ENCODE results near the gene PCLO.
"Not testable (repeated sequence)": the region's sequence is repeated elsewhere in the genome, so short reads cannot be mapped to it uniquely, and the experiment has no call there.

The PCLO gene

DNA sequence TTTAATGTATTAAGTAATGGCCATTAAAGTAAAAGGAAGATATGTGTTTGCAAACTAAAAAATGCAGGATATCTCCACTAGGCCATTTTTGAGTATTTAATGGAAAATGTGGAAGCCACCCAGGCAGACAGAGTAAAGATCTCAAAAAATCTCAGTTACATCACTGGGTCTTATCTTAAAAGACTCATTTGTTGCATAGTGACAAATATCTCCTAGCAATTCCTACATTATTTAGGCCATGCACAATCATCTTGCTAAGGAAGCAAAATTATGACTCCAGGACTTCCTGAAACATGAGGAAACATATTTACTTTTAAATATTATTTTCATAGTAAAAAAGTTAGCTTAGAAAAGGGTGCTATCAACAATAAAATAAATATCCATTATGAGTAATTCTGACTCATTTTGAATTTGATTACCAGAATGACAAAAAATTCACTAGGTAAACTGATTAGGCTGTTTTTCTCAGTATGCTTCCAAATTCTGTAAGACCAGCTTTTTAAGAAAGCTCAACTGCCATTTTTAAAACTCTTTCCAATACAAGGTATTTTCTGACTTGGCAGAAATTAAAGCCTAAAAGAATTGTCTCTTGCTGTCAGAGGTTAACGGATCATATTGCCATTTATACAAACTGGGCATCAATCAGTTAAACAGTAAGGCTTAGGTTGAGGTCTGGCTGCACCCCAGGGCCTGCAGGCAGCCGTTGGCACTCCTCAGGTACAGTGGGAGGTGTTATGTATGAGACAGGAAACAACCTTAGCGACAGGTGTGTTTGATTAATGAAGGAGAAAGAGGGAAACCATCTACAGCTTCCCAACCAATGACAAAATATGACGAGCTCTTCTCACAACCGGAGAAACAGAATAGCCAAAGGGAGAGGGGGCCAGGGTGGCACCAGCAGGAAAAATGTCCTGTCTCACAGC lies 31.8 kb downstream of the PCLO start:
- DNase-seq: no peak

DNA sequence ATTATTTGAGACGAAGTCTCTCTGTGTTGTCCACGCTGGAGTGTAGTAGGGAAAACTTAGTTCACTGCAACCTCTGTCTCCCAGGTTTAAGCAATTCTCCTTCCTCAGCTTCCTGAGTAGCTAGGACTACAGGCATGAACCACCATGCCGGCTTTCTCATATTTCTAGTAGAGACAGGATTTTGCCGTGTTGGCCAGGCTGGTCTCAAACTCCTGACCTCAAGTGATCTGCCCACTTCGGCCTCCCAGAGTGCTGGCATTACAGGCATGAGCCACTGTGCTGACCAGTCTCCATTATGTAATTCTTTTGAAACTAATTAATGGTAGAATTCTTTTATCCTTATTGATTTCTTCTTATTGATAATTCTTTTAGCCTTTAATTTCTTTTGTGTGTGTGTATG lies 32.5 kb downstream of the PCLO start:
- no peak for DNase-seq

DNA sequence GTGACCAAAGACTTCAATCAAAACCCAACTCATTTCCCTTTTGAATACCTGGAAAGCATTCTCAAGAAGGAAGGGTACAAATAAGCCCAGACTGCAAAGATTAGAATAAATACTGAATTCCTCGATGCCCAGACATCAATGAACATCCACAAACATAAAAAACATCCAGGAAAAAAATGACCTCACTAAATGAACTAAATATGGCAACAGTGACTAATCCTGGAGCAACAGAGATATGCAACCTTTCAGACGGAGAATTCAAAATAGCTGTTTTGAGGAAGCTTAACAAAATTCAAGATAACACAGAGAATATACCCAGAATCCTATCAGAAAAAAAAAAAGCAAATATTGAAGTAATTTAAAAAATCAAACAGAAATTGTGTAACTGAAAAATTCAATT lies 43.2 kb downstream of the PCLO start:
- no peak for DNase-seq

DNA sequence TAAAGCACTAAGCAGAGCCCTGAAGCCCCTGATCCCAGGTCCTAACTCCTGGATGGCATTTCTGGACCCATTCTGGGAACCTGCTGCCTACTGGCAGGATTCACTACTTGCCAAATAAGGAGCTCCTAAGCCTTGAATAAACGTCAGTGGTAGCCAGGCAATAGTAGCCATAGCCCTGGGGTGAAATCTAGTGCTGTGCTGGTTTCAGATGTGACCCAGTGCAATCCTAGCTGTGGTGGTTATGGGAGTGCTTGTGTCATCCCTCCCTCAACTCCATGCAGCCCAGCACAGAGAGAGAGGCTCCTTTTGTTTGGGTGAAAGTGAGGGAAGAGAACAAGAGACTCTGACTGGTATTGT lies 43.7 kb downstream of the PCLO start:
- no peak for DNase-seq

- no peak for DNase-seq
These were observed 44.2 kb downstream of the PCLO start for GRCh38 chr7:83118347-83119025.

DNA sequence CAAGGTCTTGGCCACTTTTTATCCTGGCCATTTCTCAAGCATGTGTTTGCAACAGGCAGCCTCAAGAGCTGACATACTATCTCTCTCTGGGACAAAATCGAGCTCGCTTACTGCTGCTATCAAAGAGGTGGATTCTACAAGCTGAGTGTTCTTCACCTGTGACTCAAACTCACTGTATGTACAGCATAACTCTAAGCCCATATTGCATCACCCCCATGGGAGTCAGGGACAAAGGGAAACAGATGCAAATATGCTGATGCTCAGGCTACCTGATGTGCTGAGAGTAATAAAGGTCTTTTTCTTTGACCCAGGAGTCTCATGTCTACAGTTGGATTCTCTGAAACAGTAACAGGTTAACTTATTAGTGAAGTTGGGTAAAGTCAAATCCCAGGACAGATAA lies 45.2 kb downstream of the PCLO start:
- no peak for DNase-seq

DNA sequence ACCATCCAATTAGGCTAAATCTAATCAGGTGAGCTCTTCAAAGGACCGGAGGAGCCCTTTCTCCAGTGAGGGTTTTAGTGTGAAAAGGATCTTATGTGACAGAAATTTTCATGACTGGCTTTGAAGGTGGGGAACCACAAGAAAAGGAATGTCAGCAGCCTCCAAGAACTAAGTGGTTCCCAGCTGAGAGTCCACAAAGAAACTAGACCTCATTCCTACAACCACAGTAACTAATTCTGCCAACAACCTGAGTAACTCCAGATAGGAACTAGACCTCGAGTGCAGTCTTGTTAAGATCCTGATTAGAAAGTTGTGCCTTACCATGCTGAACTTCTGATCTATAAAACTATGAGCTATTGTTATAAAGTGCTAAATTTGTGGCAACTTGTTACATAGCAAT lies 51.3 kb downstream of the PCLO start:
- no peak for DNase-seq

DNA sequence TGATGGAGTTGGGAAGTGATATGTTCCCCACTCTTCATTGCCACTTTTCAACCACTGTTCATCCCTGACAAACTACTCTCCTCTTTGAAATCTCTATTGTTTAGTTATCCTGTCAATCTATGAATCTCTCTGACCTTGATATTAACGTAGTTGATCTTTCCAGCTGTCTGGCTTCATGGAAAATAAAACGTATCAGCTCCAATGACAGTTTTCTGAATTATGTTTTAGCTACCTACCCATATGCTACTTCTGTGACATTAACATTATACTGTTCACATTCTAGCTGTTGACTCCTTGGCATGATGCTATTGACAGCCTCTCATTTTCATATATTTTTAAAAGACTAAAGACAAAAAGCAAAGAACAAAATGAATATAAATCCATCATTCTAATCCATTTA lies 53.3 kb downstream of the PCLO start:
- DNase-seq: no peak

DNA sequence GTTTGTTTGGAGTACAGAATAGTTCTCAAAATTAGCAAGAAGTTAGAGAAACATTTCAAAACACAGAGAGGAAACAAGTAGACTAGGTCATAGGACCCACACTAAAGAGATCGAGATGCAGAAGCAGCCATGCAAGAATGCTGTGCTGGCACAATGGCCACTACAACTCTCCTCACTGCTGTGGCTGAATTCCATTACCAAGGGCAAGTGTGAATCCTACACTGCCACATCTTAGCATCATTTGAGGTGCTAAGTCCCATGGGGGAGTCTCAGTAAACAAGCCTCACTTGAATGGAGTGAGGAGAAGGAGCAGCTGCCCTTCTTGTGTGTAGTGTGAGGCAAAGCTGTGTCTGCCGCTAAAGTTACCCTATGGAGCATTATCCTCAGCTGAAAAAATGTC lies 56.7 kb downstream of the PCLO start:
- DNase-seq: no peak

DNA sequence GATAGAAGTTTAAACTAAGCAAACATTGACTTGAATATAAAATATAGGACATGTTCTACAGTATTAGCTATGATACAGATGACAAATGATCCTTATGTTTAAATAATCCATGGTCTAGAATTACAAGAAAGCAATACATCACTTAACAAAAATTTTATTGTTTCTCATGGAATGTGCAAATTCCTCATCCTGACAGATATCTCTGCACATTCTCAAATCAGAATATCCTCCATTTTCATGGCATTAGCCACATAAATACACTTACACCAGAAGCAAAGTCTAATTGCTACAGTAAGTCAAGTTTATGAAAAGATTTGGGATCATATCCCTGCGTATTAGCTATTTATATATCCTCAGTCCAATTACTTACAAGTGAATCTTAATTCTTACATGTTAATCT lies 57.6 kb downstream of the PCLO start:
- no peak for DNase-seq

- no peak for DNase-seq
These were observed 61.2 kb downstream of the PCLO start for GRCh38 chr7:83101530-83101929.

DNA sequence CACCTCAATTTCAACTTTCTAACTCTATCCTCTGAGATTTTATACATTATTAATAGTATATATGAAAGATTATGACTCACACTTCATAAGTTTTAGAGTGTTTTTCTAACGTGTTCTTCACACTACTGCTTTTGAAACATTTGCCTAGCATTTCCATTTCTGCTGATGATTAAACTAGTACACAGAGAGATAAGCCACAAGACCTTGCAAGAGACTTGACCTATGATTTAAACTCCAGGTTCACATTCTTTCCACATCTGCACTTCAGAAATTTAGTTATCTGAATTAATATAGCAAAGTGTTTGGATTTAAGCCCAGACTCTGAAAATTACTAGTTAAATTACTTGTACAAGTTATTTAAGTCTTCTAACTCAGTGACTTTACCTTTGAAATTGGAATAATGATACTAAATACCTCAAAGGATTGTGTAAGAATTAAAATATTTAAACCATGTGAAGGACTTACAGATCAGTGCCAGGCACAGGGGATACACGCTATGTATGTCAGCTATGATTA lies 66.6 kb downstream of the PCLO start:
- no peak for DNase-seq

DNA sequence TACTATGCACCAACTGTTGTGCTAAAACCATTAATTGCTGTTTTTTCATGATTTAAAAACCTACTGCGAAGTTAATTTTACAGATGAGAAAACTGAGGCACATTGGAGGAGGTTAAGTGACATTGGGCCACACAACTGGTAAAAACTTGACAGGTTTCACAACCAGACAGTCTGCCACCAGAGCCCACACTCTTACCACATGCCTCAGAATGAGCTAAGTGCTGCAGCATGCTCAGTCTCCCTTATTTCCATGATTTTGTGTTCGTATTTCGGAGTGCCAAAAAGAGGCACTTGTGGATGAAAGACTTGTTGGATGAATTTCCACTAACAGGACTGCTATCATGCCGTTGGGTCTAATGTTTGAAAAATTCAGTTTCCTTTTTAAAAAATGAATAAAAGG lies 77.4 kb downstream of the PCLO start:
- DNase-seq: no peak

GRCh38 chr7:83079879-83080278 lies 82.8 kb downstream of the PCLO start:
- DNase-seq: not testable (repeated sequence)

DNA sequence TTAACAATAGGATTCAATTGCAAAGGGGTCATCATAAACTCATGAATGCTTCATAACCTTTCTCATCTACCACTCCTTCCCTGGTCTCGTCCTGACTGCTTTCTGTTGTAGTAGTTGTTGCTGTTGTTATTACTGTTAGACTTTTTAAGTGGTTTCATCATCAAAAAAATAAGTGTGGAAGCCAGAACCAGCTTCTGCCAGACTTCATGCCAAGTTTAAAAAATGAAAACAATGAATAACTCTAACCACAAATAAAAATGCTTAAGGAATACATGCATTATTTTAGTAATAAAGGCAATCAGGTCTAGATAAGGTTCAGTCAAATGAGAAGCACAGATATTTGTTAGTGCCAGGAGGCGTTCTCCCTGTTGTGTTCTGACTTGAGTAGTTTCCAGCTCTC lies 85.4 kb downstream of the PCLO start:
- no peak for DNase-seq

GRCh38 chr7:83072576-83073517 lies 89.8 kb downstream of the PCLO start:
- DNase-seq: no peak

GRCh38 chr7:83065714-83066113 lies 97.0 kb downstream of the PCLO start:
- no peak for DNase-seq

- DNase-seq: no peak
These were observed 102.5 kb downstream of the PCLO start for GRCh38 chr7:83060218-83060617.

DNA sequence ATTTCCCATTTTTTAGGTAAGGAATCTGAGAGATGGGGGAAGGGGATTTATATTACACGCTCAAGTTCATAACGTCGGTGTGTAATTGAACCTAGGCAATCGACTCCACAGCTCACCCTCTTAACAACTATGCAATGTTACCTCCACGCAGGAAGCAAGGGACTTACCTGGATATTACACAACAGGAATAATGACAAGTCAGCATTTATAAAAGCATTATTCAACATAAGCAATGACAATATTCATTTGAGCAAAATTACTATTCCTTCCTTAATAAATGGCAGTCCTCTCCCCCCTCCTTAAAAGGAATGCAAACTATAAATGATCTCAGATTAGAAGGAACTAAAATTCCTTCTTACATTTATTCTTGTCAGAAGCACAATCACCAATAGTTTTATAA lies 104.0 kb downstream of the PCLO start:
- DNase-seq: no peak

DNA sequence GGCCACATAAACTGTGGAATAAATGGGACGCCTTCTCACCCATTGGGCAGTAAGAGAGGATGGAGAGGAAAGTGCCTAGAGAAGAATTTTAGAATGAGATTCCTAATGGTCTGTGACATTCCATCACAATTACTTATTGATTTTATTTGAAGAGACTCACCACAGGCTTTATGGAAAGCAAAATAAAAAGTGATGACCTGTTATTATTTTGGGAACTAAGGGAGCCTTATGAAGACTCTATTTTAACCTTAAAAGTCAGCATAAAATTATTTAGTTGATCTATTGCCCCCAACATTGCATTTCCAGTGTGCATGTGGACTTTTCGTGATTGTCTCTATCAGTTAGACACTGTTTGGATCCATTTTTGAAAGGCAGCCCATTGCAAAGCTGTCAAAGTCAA lies 107.5 kb downstream of the PCLO start:
- DNase-seq: no peak

GRCh38 chr7:83054472-83054871 lies 108.2 kb downstream of the PCLO start:
- no peak for DNase-seq

- DNase-seq: no peak
These were observed 108.7 kb downstream of the PCLO start for GRCh38 chr7:83053965-83054364.

DNA sequence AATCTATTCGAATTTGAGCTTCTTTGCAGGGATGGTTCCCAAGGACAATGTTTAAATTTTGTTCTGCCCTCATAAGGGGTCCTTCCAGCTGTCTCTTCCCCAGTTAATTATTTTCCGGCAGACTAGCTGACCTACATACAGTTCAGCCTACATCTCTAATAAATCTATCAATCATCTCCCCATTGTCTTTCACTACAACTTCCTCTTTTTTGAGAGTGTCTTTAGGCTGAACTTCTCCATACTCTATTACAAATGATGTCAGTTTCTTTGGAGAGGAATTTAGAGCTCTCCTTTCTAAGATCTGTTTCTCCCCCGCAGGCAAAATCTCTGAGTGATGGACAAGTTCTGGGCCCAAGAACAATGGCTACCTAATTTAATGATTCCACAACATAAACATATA lies 122.2 kb downstream of the PCLO start:
- no peak for DNase-seq

Measured in EL (cell line).